ENCODE data around the gene CORO1C.

Gene CORO1C

GRCh38 chr12:108724054-108724889 is 7.0 kb downstream of the CORO1C start:
- no peak for DNase-seq

- no peak for DNase-seq
These were observed 8.1 kb downstream of the CORO1C start for GRCh38 chr12:108722992-108723766.

GRCh38 chr12:108722463-108722862 is 8.9 kb downstream of the CORO1C start:
- no peak for DNase-seq

GRCh38 chr12:108721824-108722223 is 9.5 kb downstream of the CORO1C start:
- DNase-seq, result no peak

GRCh38 chr12:108720757-108721514 is 10.4 kb downstream of the CORO1C start:
- no peak for DNase-seq

GRCh38 chr12:108717243-108717642 is 14.1 kb downstream of the CORO1C start:
- no peak for DNase-seq

- no peak for DNase-seq
These were observed 16.5 kb downstream of the CORO1C start for GRCh38 chr12:108714866-108715265.

- no peak for DNase-seq
These were observed 17.8 kb downstream of the CORO1C start for GRCh38 chr12:108713471-108713870.

- DNase-seq, result no peak
These were observed 18.5 kb downstream of the CORO1C start for GRCh38 chr12:108712925-108713203.

GRCh38 chr12:108712165-108712924 is 19.0 kb downstream of the CORO1C start:
- DNase-seq, result no peak

GRCh38 chr12:108711489-108712164 is 19.7 kb downstream of the CORO1C start:
- DNase-seq, result no peak

GRCh38 chr12:108709697-108710096 is 21.6 kb downstream of the CORO1C start:
- DNase-seq, result no peak

GRCh38 chr12:108704527-108704926 is 26.8 kb downstream of the CORO1C start:
- no peak for DNase-seq

GRCh38 chr12:108702595-108703320 is 28.6 kb downstream of the CORO1C start:
- peak; percentile 44 for DNase-seq

- peak; percentile 32 for DNase-seq
These were observed 29.4 kb downstream of the CORO1C start for GRCh38 chr12:108701779-108702441.

GRCh38 chr12:108700833-108701541 is 30.3 kb downstream of the CORO1C start:
- peak; percentile 30 for DNase-seq

- DNase-seq, result no peak
These were observed 31.3 kb downstream of the CORO1C start for GRCh38 chr12:108699955-108700563.

- no peak for DNase-seq
These were observed 33.4 kb downstream of the CORO1C start for GRCh38 chr12:108697905-108698304.

GRCh38 chr12:108696996-108697290 is 34.4 kb downstream of the CORO1C start:
- no peak for DNase-seq

All from retina (tissue), 1 donor.